GM19328 (cell line): ENCODE results near the gene CDT1.
"Not testable (repeated sequence)": the region's sequence is repeated elsewhere in the genome, so short reads cannot be mapped to it uniquely, and the experiment has no call there.

Experiments used
- ATAC-seq: cut with Tn5 transposase; IDR thresholded peaks from one replicate; pipeline ENCODE4 v1.9.1; 2021; ENCODE audit warnings: mild to moderate bottlenecking, moderate library complexity; ENCODE audit not compliant: unreplicated experiment

CDT1 gene

GRCh38 chr16:88768071-88768783, 35.4 kb upstream of the CDT1 start:
- ATAC-seq = no peak

GRCh38 chr16:88769617-88770460, 33.8 kb upstream of the CDT1 start:
- no peak for ATAC-seq

GRCh38 chr16:88770461-88771293, 32.9 kb upstream of the CDT1 start:
- no peak for ATAC-seq

GRCh38 chr16:88771294-88771772, 32.3 kb upstream of the CDT1 start:
- ATAC-seq = no peak

- not testable (repeated sequence) for ATAC-seq
Measured at GRCh38 chr16:88771781-88772180, 31.8 kb upstream of the CDT1 start.

GRCh38 chr16:88772871-88773811, 30.4 kb upstream of the CDT1 start:
- ATAC-seq = no peak

- no peak for ATAC-seq
Measured at GRCh38 chr16:88773812-88774291, 29.7 kb upstream of the CDT1 start.

GRCh38 chr16:88774544-88775393, 28.8 kb upstream of the CDT1 start:
- no peak for ATAC-seq

- ATAC-seq = no peak
Measured at GRCh38 chr16:88775825-88776224, 27.8 kb upstream of the CDT1 start.

GRCh38 chr16:88777471-88778270, 25.9 kb upstream of the CDT1 start:
- no peak for ATAC-seq

- ATAC-seq = no peak
Measured at GRCh38 chr16:88778271-88778525, 25.4 kb upstream of the CDT1 start.

- no peak for ATAC-seq
Measured at GRCh38 chr16:88778541-88779065, 25.0 kb upstream of the CDT1 start.

- no peak for ATAC-seq
Measured at GRCh38 chr16:88779406-88780141, 24.0 kb upstream of the CDT1 start.

- ATAC-seq = no peak
Measured at GRCh38 chr16:88780142-88781062, 23.2 kb upstream of the CDT1 start.

GRCh38 chr16:88781140-88782077, 22.2 kb upstream of the CDT1 start:
- no peak for ATAC-seq
